ENCODE data around the gene IQGAP2. TPM values are rescaled to one million over a fixed set of nuclear protein-coding genes. Genes with fewer than 3 reads are reported as not detected.

IQGAP2 gene
- polyA plus RNA-seq, 1 donor: 29.2 TPM

GRCh38 chr5:76715486-76715735, 312.3 kb downstream of the IQGAP2 start:
- Histone ChIP-seq H3K4me1 (ENCODE audit: control insufficient read depth, insufficient read depth, low read length) (no peaks in the 10 kb centered on the region), H3K27ac (ENCODE audit: low read length) (peak overlapping the region; percentile 65), H3K27me3 (ENCODE audit: control insufficient read depth, insufficient read depth, low read length) (peaks cover 14% of the 10 kb centered on the region), H3K4me3 (ENCODE audit: low read length) (peak overlapping the region; percentile 79), H3K9me3 (ENCODE audit: control insufficient read depth, low read depth, low read length) (peaks cover 4% of the 10 kb centered on the region), H3K36me3 (ENCODE audit: control insufficient read depth, insufficient read depth, low read length) (no peaks in the 10 kb centered on the region)
- WGBS (ENCODE audit: insufficient coverage, low lambda C conversion rate): no CpG with 5 or more reads among the region's 14 CpGs
- peak in 1 of 2 donors; percentile 60 for DNase-seq

GRCh38 chr5:76715736-76716455, 312.8 kb downstream of the IQGAP2 start, which contains the start of gene F2R:
Gene F2R, plus strand, starts transcription at chr5:76716126. Its CDS starts 182 bp downstream, at chr5:76716308.
- Histone ChIP-seq H3K27me3 (ENCODE audit: control insufficient read depth, insufficient read depth, low read length) (peaks cover 14% of the 10 kb centered on the region), H3K4me3 (ENCODE audit: low read length) (peak within 1 kb of the TSS; percentile 79), H3K4me1 (ENCODE audit: control insufficient read depth, insufficient read depth, low read length) (no peaks in the 10 kb centered on the region), H3K27ac (ENCODE audit: low read length) (peak within 1 kb of the TSS; percentile 65), H3K36me3 (ENCODE audit: control insufficient read depth, insufficient read depth, low read length) (no peaks in the 10 kb centered on the region), H3K9me3 (ENCODE audit: control insufficient read depth, low read depth, low read length) (peaks cover 4% of the 10 kb centered on the region)
- DNase-seq: peak; percentile 60 to 80
- WGBS (ENCODE audit: insufficient coverage, low lambda C conversion rate): no CpG with 5 or more reads among the region's 82 CpGs

GRCh38 chr5:76716456-76717157, 313.5 kb downstream of the IQGAP2 start:
- H3K4me1 ChIP-seq (ENCODE audit: control insufficient read depth, insufficient read depth, low read length): no peaks in the 10 kb centered on the region
- peaks cover 4% of the 10 kb centered on the region for H3K9me3 ChIP-seq (ENCODE audit: control insufficient read depth, low read depth, low read length)
- peaks cover 14% of the 10 kb centered on the region for H3K27me3 ChIP-seq (ENCODE audit: control insufficient read depth, insufficient read depth, low read length)
- peak overlapping the region; percentile 22 for H3K27ac ChIP-seq (ENCODE audit: low read length)
- no peaks in the 10 kb centered on the region for H3K36me3 ChIP-seq (ENCODE audit: control insufficient read depth, insufficient read depth, low read length)
- H3K4me3 ChIP-seq (ENCODE audit: low read length): peak overlapping the region; percentile 79
- WGBS (ENCODE audit: insufficient coverage, low lambda C conversion rate): no CpG with 5 or more reads among the region's 29 CpGs
- peak in 1 of 2 donors; percentile 57 for DNase-seq

GRCh38 chr5:76717222-76718083, 314.4 kb downstream of the IQGAP2 start:
- Histone ChIP-seq H3K9me3 (ENCODE audit: control insufficient read depth, low read depth, low read length) (peaks cover 4% of the 10 kb centered on the region), H3K4me3 (ENCODE audit: low read length) (peak overlapping the region; percentile 79), H3K36me3 (ENCODE audit: control insufficient read depth, insufficient read depth, low read length) (no peaks in the 10 kb centered on the region), H3K27me3 (ENCODE audit: control insufficient read depth, insufficient read depth, low read length) (peaks cover 14% of the 10 kb centered on the region), H3K4me1 (ENCODE audit: control insufficient read depth, insufficient read depth, low read length) (no peaks in the 10 kb centered on the region), H3K27ac (ENCODE audit: low read length) (peak overlapping the region; percentile 11)
- WGBS (ENCODE audit: insufficient coverage, low lambda C conversion rate): 80% methylated on average over 1 of the region's 11 CpGs
- peak in 1 of 2 donors; percentile 32 for DNase-seq

GRCh38 chr5:76718381-76718832, 315.3 kb downstream of the IQGAP2 start:
- Histone ChIP-seq H3K4me3 (ENCODE audit: low read length) (peak overlapping the region; percentile 79), H3K27me3 (ENCODE audit: control insufficient read depth, insufficient read depth, low read length) (peaks cover 14% of the 10 kb centered on the region), H3K9me3 (ENCODE audit: control insufficient read depth, low read depth, low read length) (peaks cover 4% of the 10 kb centered on the region), H3K27ac (ENCODE audit: low read length) (no peak overlapping the region), H3K36me3 (ENCODE audit: control insufficient read depth, insufficient read depth, low read length) (no peaks in the 10 kb centered on the region), H3K4me1 (ENCODE audit: control insufficient read depth, insufficient read depth, low read length) (no peaks in the 10 kb centered on the region)
- 100% methylated on average over 1 of the region's 5 CpGs for WGBS (ENCODE audit: insufficient coverage, low lambda C conversion rate)
- no peak for DNase-seq

- H3K4me1 ChIP-seq (ENCODE audit: control insufficient read depth, insufficient read depth, low read length): no peaks in the 10 kb centered on the region
- H3K9me3 ChIP-seq (ENCODE audit: control insufficient read depth, low read depth, low read length): peaks cover 4% of the 10 kb centered on the region
- peaks cover 14% of the 10 kb centered on the region for H3K27me3 ChIP-seq (ENCODE audit: control insufficient read depth, insufficient read depth, low read length)
- no peak for DNase-seq
- H3K36me3 ChIP-seq (ENCODE audit: control insufficient read depth, insufficient read depth, low read length): no peaks in the 10 kb centered on the region
- H3K4me3 ChIP-seq (ENCODE audit: low read length): no peak overlapping the region
- 87% methylated on average over 3 of the region's 4 CpGs for WGBS (ENCODE audit: insufficient coverage, low lambda C conversion rate)
- H3K27ac ChIP-seq (ENCODE audit: low read length): no peak overlapping the region
These were observed 315.8 kb downstream of the IQGAP2 start for GRCh38 chr5:76718880-76719279.

- DNase-seq: no peak
- Histone ChIP-seq H3K4me1 (ENCODE audit: control insufficient read depth, insufficient read depth, low read length) (no peaks in the 10 kb centered on the region), H3K9me3 (ENCODE audit: control insufficient read depth, low read depth, low read length) (no peaks in the 10 kb centered on the region), H3K27ac (ENCODE audit: low read length) (no peak overlapping the region), H3K36me3 (ENCODE audit: control insufficient read depth, insufficient read depth, low read length) (no peaks in the 10 kb centered on the region), H3K4me3 (ENCODE audit: low read length) (no peak overlapping the region), H3K27me3 (ENCODE audit: control insufficient read depth, insufficient read depth, low read length) (no peaks in the 10 kb centered on the region)
- 75% methylated on average over 4 of the region's 10 CpGs for WGBS (ENCODE audit: insufficient coverage, low lambda C conversion rate)
These were observed 318.0 kb downstream of the IQGAP2 start for GRCh38 chr5:76720988-76721569.

- H3K9me3 ChIP-seq (ENCODE audit: control insufficient read depth, low read depth, low read length): no peaks in the 10 kb centered on the region
- DNase-seq: no peak
- 100% methylated on average over 1 of the region's 1 CpG for WGBS (ENCODE audit: insufficient coverage, low lambda C conversion rate)
- H3K4me1 ChIP-seq (ENCODE audit: control insufficient read depth, insufficient read depth, low read length): no peaks in the 10 kb centered on the region
- no peaks in the 10 kb centered on the region for H3K27me3 ChIP-seq (ENCODE audit: control insufficient read depth, insufficient read depth, low read length)
- H3K27ac ChIP-seq (ENCODE audit: low read length): no peak overlapping the region
- no peaks in the 10 kb centered on the region for H3K36me3 ChIP-seq (ENCODE audit: control insufficient read depth, insufficient read depth, low read length)
- H3K4me3 ChIP-seq (ENCODE audit: low read length): no peak overlapping the region
These were observed 320.2 kb downstream of the IQGAP2 start for GRCh38 chr5:76723266-76723665.

- H3K27ac ChIP-seq (ENCODE audit: low read length): no peak overlapping the region
- H3K36me3 ChIP-seq (ENCODE audit: control insufficient read depth, insufficient read depth, low read length): no peaks in the 10 kb centered on the region
- DNase-seq: no peak
- no peak overlapping the region for H3K4me3 ChIP-seq (ENCODE audit: low read length)
- no CpG with 5 or more reads among the region's 1 CpG for WGBS (ENCODE audit: insufficient coverage, low lambda C conversion rate)
- peaks cover 4% of the 10 kb centered on the region for H3K9me3 ChIP-seq (ENCODE audit: control insufficient read depth, low read depth, low read length)
- H3K27me3 ChIP-seq (ENCODE audit: control insufficient read depth, insufficient read depth, low read length): no peaks in the 10 kb centered on the region
- no peaks in the 10 kb centered on the region for H3K4me1 ChIP-seq (ENCODE audit: control insufficient read depth, insufficient read depth, low read length)
These were observed 320.8 kb downstream of the IQGAP2 start for GRCh38 chr5:76723906-76724305.

- no peaks in the 10 kb centered on the region for H3K4me1 ChIP-seq (ENCODE audit: control insufficient read depth, insufficient read depth, low read length)
- no peak overlapping the region for H3K4me3 ChIP-seq (ENCODE audit: low read length)
- no peaks in the 10 kb centered on the region for H3K36me3 ChIP-seq (ENCODE audit: control insufficient read depth, insufficient read depth, low read length)
- DNase-seq: peak in 1 of 2 donors; percentile 30
- no peak overlapping the region for H3K27ac ChIP-seq (ENCODE audit: low read length)
- H3K9me3 ChIP-seq (ENCODE audit: control insufficient read depth, low read depth, low read length): peaks cover 4% of the 10 kb centered on the region
- 80% methylated on average over 4 of the region's 4 CpGs for WGBS (ENCODE audit: insufficient coverage, low lambda C conversion rate)
- H3K27me3 ChIP-seq (ENCODE audit: control insufficient read depth, insufficient read depth, low read length): no peaks in the 10 kb centered on the region
These were observed 321.8 kb downstream of the IQGAP2 start for GRCh38 chr5:76724871-76725270.

All from large intestine (tissue), 3 donors.